GM23248 (cell line): ENCODE measurements around the gene KIF16B.

Experiments used
- EZH2 ChIP-seq: fragments of 200-600 bp; sonication (generic); IDR thresholded peaks from 2 replicates; pipeline ENCODE4 v1.6.1; 2018; ENCODE audit warnings: antibody characterized with exemption, mild to moderate bottlenecking; ENCODE audit not compliant: insufficient read depth, poor library complexity, severe bottlenecking
- EZH2phosphoT487 ChIP-seq: fragments of 200-600 bp; sonication (generic); IDR thresholded peaks from 2 replicates; pipeline ENCODE4 v1.6.1; 2018; ENCODE audit warnings: antibody characterized with exemption, moderate library complexity, mild to moderate bottlenecking, low read depth; ENCODE audit not compliant: insufficient read depth

GRCh38 chr20:16394784-16395183, 178.5 kb downstream of the KIF16B start:
- TF ChIP-seq EZH2 (no peak), EZH2phosphoT487 (no peak)
